GM21576 (cell line): Measurements from ENCODE around the gene MRE11.
A peak's percentile ranks its signal among the peaks of the same experiment; 100 is the strongest.

Experiments used
- ATAC-seq: cut with Tn5 transposase; IDR thresholded peaks from one replicate; pipeline ENCODE4 v1.9.1; 2021; ENCODE audit warnings: mild to moderate bottlenecking, moderate library complexity; ENCODE audit not compliant: unreplicated experiment

Gene MRE11

DNA sequence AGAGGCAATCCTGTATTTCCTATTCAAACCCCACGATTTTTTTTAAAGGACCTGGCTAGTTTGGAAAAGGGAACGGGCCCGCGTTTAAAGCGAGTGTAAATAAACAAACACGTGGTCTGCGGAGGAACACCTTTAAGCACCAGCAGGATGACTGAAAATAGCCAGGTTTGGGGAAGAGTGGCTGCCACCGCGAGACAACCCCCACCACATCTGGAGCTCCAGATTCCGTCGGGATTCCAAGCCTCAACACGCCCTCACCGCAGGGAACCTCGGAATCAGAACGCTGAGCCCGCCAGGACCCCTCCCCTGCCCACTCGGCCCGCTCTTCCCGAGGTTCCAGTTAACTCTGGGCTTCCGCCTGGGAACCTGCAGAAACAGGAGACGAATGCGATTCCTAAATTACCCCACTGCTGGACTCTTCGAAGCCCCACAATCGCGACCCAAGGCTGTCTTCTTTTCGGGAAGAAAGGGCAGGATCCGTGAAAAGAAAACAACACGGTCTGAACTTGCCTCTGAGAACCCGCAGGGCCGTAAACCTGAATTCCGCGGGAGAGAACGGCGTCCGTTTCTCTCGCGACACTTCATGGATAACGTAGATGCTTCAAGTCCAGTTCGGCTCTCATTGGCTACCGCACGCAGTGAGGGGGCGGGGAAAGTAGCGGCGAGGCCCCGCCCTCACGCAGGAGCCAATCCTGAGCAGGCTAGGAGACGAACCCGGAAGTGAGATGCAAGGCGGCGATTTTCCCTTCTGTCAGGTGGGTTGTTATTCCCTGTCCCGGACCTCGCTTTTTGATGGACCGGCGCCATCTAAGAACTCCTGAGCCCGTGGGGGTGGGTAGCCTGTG is at the start of gene MRE11, which contains the start of gene ANKRD49:
Gene MRE11, minus strand, starts transcription at position 564 of the 845 bp plus-strand sequence. CDS start 1,043 bp downstream, outside the sequence.
Gene ANKRD49, plus strand, starts transcription at position 704 of the 845 bp plus-strand sequence. CDS start 2,710 bp downstream, outside the sequence.
- peak; percentile 99 for ATAC-seq

GRCh38 chr11:94539420-94539819 is 45.8 kb upstream of the MRE11 start:
- ATAC-seq, result no peak

- no peak for ATAC-seq
Observed at GRCh38 chr11:94537031-94537600, 43.5 kb upstream of the MRE11 start.

DNA sequence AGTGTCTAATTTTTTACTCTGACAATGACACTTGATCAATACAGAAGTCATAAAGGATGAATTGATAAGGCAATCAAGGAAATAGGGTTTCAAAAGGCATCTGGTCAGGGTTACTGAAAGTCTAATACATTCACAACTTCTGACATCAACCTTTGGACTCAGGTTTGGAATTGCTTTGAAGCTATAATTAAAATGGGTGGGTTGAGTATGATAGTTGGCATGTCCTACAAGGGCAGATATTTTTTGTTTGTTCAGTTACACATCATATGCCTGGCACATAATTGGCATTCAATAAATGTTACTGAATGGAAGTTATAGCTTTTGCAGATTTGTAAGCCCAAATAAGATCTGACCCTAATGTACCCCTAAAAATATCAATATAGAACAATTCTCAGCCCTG is 42.7 kb upstream of the MRE11 start:
- ATAC-seq, result no peak

- no peak for ATAC-seq
Observed at GRCh38 chr11:94533696-94534630, 40.3 kb upstream of the MRE11 start.

GRCh38 chr11:94533206-94533605 is 39.6 kb upstream of the MRE11 start:
- no peak for ATAC-seq

DNA sequence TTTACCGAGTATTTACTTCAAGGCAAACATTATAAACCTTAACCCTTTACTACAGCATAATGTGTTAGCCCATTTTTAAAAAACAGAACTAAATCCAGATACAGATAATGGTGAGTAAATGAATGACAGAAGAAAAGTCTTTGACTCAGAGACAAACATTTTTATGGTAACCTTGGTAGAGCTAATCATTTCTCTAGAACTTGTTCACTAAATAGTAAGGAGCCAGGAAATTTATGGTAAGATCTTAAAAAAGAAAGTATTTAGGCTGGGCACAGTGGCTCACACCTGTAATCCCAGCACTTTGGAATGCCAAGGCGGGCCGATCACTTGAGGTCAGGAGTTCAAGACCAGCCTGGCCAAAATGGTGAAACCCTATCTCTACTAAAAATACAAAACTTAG is 38.6 kb upstream of the MRE11 start:
- ATAC-seq, result no peak

- ATAC-seq, result no peak
Observed at GRCh38 chr11:94528551-94528950, 34.9 kb upstream of the MRE11 start.

DNA sequence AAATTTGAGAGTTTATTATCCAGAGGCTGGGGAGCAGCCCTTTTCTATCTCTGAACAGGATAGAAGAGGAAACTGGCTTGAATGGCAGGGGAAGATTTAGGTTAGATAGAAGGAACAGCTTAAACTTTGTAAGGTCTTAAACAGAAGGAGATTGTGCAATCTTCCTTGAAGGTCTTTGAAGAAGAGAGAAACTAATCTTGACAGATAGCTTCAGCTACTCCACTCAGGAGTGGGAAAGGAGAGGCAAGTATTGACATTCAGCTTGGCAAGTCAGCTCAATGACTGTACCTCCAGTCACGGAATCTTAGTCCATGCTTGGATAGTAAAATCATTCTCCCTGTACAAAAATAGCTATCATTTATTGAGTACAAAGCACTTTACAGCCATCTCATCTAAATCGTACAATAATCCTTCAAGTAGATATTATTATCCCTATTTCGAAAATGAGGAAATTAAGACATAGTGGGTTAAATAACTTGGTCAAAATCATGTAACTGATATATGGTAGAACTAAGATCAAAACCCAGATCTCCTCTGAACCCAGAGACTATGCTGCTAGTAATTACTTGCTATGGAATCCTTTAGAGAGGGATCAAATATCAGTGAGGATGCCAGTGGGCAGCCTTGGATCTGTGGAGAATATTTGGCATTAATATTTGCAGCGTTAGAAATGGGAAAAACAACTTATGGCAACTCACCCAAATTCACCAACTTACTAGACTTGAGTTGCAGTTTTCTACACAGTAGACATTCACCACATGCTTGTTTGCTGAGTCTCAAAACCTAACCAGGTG is 33.2 kb upstream of the MRE11 start:
- no peak for ATAC-seq

GRCh38 chr11:94525546-94526324 is 32.1 kb upstream of the MRE11 start:
- no peak for ATAC-seq

GRCh38 chr11:94524341-94524740 is 30.7 kb upstream of the MRE11 start:
- ATAC-seq, result no peak

DNA sequence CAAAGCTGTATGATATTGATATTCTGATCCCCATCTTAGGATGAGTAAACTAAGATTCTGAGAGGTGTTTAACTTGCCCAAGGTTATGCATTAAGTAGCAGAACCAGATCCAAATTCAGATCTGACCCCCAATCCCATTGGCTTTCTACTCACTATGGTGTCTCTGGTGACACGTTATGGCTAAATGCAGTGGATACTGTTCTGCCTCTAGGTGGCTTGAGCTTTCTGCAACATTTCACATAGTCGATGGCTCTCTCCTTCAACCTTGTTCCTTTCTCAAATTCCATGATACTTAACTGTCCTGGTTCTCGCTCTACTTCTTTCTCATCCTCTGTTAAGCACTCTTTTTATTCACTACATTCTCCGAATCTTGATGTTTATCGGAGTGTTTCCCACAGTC is 28.0 kb upstream of the MRE11 start:
- no peak for ATAC-seq

GRCh38 chr11:94519478-94520084 is 25.9 kb upstream of the MRE11 start:
- no peak for ATAC-seq

DNA sequence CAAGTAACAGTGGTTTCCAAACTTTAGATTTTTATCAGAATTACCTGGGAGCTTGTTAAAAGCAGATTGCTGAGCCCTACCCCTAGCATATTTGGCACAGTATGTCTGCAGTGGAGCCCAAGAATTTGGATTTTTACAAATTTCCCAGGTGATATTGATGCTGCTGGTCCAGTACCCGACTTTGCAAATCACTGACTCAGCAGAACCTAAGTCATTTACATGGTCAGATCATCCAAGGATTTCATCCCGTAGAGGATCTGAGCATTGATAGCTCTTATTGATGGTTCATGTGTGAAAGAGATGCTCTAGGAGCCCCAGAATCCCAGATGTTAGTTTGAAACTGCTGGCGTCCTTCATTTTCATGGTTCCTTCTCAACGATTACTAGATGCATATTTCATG is 24.7 kb upstream of the MRE11 start:
- ATAC-seq, result no peak

DNA sequence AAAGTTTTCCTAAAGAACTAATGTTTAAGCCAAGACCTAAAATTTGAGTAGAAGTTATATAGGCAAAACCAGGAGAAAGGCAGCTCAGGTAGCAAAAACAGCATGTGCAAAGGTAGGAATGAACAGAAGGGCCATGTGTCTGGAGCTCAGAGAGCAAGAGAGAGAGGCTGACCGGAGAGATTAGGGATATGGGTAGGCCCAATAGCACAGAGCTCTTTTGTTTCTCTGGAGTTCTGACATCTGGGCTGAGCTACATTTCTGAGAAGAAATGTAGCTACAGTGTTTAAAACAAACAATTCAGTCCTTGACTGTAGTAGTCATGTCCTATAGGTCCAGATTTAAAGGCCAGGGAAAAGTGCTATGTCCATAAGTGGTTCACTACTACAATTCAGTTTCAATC is 23.1 kb upstream of the MRE11 start:
- no peak for ATAC-seq

DNA sequence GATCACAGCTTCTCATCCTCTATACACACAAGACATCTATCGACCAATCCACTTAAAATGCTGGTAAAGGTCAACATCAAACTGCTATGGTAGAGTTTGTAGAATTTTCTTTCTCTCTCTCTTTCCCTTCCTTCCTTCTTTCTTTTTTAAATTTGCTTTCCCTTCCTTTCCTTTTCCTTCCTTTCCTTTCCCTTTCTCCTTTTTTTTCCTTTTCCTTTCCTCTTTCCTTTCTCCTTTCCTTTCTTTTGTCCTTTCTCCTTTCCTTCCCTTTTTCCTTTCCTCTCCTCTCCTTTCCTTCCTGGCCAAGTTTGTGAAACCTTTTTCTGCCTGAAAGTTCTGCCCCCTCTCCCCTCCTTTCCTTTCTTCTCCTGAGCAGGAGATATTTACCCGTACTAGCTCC is 21.8 kb upstream of the MRE11 start:
- ATAC-seq, result no peak

- ATAC-seq, result no peak
Observed at GRCh38 chr11:94513091-94513490, 19.4 kb upstream of the MRE11 start.

- peak; percentile 85 for ATAC-seq
Observed at GRCh38 chr11:94511932-94512781, 18.5 kb upstream of the MRE11 start, which contains the start of gene C11orf97. TSS of gene C11orf97 (plus strand) at chr11:94512461. CDS start at chr11:94512529, 68 bp downstream.
